ENCODE measurements around the gene LRWD1. TPM values are rescaled to one million over a fixed set of nuclear protein-coding genes. Genes with fewer than 3 reads are reported as not detected.

Gene LRWD1
- total and polyA plus RNA-seq, 2 experiments from 2014 or later: 16.0 to 17.8 TPM

GRCh38 chr7:102451371-102452054 is 13.3 kb upstream of the LRWD1 start:
- H3K79me2 ChIP-seq: no peaks in the 10 kb centered on the region
- H2AFZ ChIP-seq: no peak overlapping the region
- H4K20me1 ChIP-seq (ENCODE audit: insufficient read depth, poor library complexity, severe bottlenecking): no peaks in the 10 kb centered on the region
- DNase-seq (ENCODE audit: low spot score): peak; percentile 38
- peak overlapping the region; percentile 12 for H3K4me2 ChIP-seq
- no peaks in the 10 kb centered on the region for H3K9me3 ChIP-seq (ENCODE audit: low read depth)
- H3K36me3 ChIP-seq (replicated peaks; ENCODE audit: insufficient read depth, low read depth): no peaks in the 10 kb centered on the region
- no peak overlapping the region for H3K27ac ChIP-seq
- 57% methylated on average over 23 of the region's 23 CpGs for WGBS (ENCODE audit: low lambda C conversion rate, missing lambda C conversion rate)
- H3K27me3 ChIP-seq: no peaks in the 10 kb centered on the region
- H3K4me3 ChIP-seq: no peak overlapping the region
- H3K9me2 ChIP-seq (replicated peaks; ENCODE audit: insufficient read depth): no peaks in the 10 kb centered on the region
- TF ChIP-seq EZH2phosphoT487 (IDR thresholded peaks at IDR 0.05; ENCODE audit: low read depth, severe bottlenecking, unreplicated experiment): no peak
- TF ChIP-seq EZH2 (IDR thresholded peaks at IDR 0.05; ENCODE audit: borderline replicate concordance): no peak
- TF ChIP-seq, protein P1, sequence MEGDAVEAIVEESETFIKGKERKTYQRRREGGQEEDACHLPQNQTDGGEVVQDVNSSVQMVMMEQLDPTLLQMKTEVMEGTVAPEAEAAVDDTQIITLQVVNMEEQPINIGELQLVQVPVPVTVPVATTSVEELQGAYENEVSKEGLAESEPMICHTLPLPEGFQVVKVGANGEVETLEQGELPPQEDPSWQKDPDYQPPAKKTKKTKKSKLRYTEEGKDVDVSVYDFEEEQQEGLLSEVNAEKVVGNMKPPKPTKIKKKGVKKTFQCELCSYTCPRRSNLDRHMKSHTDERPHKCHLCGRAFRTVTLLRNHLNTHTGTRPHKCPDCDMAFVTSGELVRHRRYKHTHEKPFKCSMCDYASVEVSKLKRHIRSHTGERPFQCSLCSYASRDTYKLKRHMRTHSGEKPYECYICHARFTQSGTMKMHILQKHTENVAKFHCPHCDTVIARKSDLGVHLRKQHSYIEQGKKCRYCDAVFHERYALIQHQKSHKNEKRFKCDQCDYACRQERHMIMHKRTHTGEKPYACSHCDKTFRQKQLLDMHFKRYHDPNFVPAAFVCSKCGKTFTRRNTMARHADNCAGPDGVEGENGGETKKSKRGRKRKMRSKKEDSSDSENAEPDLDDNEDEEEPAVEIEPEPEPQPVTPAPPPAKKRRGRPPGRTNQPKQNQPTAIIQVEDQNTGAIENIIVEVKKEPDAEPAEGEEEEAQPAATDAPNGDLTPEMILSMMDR (IDR thresholded peaks at IDR 0.05; ENCODE audit: poor library complexity): no peak
- no peaks in the 10 kb centered on the region for H3K4me1 ChIP-seq (ENCODE audit: insufficient read depth)

GRCh38 chr7:102452451-102452850 is 12.3 kb upstream of the LRWD1 start:
- Histone ChIP-seq H3K4me2 (no peak overlapping the region), H3K4me3 (no peak overlapping the region), H3K79me2 (no peaks in the 10 kb centered on the region), H3K4me1 (ENCODE audit: insufficient read depth) (no peaks in the 10 kb centered on the region), H2AFZ (no peak overlapping the region), H3K9me3 (ENCODE audit: low read depth) (no peaks in the 10 kb centered on the region), H3K36me3 (replicated peaks; ENCODE audit: insufficient read depth, low read depth) (no peaks in the 10 kb centered on the region), H3K27ac (no peak overlapping the region), H3K27me3 (no peaks in the 10 kb centered on the region), H4K20me1 (ENCODE audit: insufficient read depth, poor library complexity, severe bottlenecking) (no peaks in the 10 kb centered on the region), H3K9me2 (replicated peaks; ENCODE audit: insufficient read depth) (no peaks in the 10 kb centered on the region)
- TF ChIP-seq, protein P1 (IDR thresholded peaks at IDR 0.05; ENCODE audit: poor library complexity): no peak
- TF ChIP-seq EZH2 (IDR thresholded peaks at IDR 0.05; ENCODE audit: borderline replicate concordance): no peak
- no peak for TF ChIP-seq EZH2phosphoT487 (IDR thresholded peaks at IDR 0.05; ENCODE audit: low read depth, severe bottlenecking, unreplicated experiment)
- WGBS (ENCODE audit: low lambda C conversion rate, missing lambda C conversion rate): 91% methylated on average over 6 of the region's 6 CpGs
- no peak for DNase-seq (ENCODE audit: low spot score)

DNA sequence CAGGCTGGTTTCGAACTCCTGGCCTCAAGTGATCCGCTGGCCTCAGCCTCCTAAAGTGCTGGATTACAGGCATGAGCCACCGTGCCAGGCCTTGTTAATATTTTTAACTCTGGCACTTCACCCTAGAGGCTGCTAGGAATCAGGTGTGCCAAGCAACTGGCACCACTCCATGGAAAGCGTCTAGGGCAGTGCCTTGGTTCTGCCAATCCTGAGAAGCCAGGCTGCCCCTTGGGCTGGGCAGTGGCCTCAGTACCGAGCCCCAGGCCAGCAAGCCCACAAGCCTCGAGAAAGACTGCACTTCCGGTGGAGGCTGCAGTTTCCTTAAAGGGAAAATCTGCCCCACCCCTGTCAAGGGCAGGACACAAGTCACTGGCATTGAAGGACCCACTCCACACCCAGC is 11.5 kb upstream of the LRWD1 start:
- H2AFZ ChIP-seq: no peak overlapping the region
- no peaks in the 10 kb centered on the region for H3K79me2 ChIP-seq
- H3K4me3 ChIP-seq: no peak overlapping the region
- no peak overlapping the region for H3K4me2 ChIP-seq
- no peak for DNase-seq (ENCODE audit: low spot score)
- H3K27ac ChIP-seq: no peak overlapping the region
- no peaks in the 10 kb centered on the region for H3K9me3 ChIP-seq (ENCODE audit: low read depth)
- no peaks in the 10 kb centered on the region for H3K36me3 ChIP-seq (replicated peaks; ENCODE audit: insufficient read depth, low read depth)
- 93% methylated on average over 7 of the region's 7 CpGs for WGBS (ENCODE audit: low lambda C conversion rate, missing lambda C conversion rate)
- H3K27me3 ChIP-seq: no peaks in the 10 kb centered on the region
- no peaks in the 10 kb centered on the region for H3K4me1 ChIP-seq (ENCODE audit: insufficient read depth)
- no peaks in the 10 kb centered on the region for H3K9me2 ChIP-seq (replicated peaks; ENCODE audit: insufficient read depth)
- no peak for TF ChIP-seq EZH2phosphoT487 (IDR thresholded peaks at IDR 0.05; ENCODE audit: low read depth, severe bottlenecking, unreplicated experiment)
- TF ChIP-seq, protein P1 (IDR thresholded peaks at IDR 0.05; ENCODE audit: poor library complexity): no peak
- TF ChIP-seq EZH2 (IDR thresholded peaks at IDR 0.05; ENCODE audit: borderline replicate concordance): no peak
- no peaks in the 10 kb centered on the region for H4K20me1 ChIP-seq (ENCODE audit: insufficient read depth, poor library complexity, severe bottlenecking)
